NT2/D1 (cell line): ENCODE data around the gene PTPRK.

Source experiments
- SUZ12 ChIP-seq: IDR thresholded peaks from 2 replicates; pipeline ENCODE4 v1.6.1; 2011; ENCODE audit not compliant: insufficient read length, insufficient read depth; ENCODE audit errors: extremely low read depth
- ZNF274 ChIP-seq: IDR thresholded peaks from 2 replicates; pipeline ENCODE4 v1.6.1; 2011; ENCODE audit warnings: mild to moderate bottlenecking, low read depth, low read length

DNA sequence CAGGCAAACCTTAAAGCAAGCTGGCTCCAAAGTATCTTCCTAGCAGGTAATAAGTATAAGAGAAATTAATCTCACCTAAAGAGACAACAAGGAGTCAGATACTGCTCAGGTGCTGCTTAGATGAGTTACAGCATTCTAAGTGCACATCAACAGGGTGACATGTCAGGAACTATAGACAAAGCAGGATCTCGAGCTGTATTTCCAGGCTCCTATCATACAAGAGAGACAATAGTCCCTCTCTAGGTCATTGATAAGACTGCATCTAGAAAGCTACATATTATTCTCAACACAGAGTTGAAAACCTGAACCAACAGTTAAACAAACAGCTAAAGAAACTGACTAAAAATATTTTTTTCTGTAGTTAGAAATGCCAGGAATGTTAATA, 3.9 kb downstream of the PTPRK start:
- no peak for TF ChIP-seq ZNF274
- no peak for TF ChIP-seq SUZ12
